Measurements from ENCODE around the gene ETFBKMT. TPM values are rescaled to one million over a fixed set of nuclear protein-coding genes. Genes with fewer than 3 reads are reported as not detected.
"Not testable (repeated sequence)": the region's sequence is repeated elsewhere in the genome, so short reads cannot be mapped to it uniquely, and the experiment has no call there.

Gene ETFBKMT
- total RNA-seq, 4 donors from 2014 or later, result 1.8 to 3.4 (median 2.3) TPM

DNA sequence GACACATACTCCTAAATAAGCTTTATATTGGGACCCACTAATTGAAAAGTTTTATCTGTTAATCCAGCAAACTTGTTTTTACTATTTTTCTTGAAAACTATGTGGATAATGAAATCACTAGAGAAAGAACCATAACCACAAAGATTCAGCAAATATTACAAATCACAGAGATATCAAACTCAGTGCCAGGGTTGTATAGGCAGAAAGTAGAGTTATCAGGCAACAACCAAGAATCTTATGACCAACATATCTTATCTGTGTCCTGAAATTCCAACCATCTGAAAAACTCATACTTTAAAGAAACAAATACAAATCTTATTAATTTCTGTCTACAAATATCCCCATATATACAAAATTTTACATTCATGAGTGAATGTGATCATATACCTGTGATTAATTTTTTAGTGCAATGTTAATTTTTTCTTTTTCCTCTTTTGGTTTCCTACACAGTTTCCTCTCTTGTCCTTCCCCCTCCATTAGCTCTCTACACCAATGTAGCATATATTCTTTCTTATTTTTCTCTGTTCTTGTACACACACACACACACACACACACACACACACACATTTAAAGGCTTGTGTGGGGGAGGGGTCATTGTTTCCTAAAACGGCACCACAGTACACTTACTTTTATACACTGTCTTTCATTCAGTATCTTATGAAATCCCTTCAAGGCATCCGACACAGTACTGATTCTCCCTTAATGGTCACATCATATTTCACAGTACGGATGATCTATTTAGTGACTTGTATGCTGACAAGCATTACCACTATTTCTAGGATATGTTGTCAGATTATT, 50.7 kb downstream of the ETFBKMT start:
- no peak for TF ChIP-seq POLR2A (IDR thresholded peaks at IDR 0.05)
- TF ChIP-seq, protein P1, sequence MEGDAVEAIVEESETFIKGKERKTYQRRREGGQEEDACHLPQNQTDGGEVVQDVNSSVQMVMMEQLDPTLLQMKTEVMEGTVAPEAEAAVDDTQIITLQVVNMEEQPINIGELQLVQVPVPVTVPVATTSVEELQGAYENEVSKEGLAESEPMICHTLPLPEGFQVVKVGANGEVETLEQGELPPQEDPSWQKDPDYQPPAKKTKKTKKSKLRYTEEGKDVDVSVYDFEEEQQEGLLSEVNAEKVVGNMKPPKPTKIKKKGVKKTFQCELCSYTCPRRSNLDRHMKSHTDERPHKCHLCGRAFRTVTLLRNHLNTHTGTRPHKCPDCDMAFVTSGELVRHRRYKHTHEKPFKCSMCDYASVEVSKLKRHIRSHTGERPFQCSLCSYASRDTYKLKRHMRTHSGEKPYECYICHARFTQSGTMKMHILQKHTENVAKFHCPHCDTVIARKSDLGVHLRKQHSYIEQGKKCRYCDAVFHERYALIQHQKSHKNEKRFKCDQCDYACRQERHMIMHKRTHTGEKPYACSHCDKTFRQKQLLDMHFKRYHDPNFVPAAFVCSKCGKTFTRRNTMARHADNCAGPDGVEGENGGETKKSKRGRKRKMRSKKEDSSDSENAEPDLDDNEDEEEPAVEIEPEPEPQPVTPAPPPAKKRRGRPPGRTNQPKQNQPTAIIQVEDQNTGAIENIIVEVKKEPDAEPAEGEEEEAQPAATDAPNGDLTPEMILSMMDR (IDR thresholded peaks at IDR 0.05), result no peak
- DNase-seq (ENCODE audit: low spot score in 2 of 2), result no peak
- H3K4me3 ChIP-seq (ENCODE audit: low read depth, poor library complexity, severe bottlenecking), result no peak overlapping the region
- intact Hi-C loops (cut with DNase I; ENCODE audit: low total_unique reads), result no loop called here
- 68 to 69% methylated on average over 3 of the region's 3 CpGs for WGBS, 2 donors

- 96 to 100% methylated on average over 5 of the region's 5 CpGs for WGBS, 2 donors
- intact Hi-C loops (cut with DNase I; ENCODE audit: low total_unique reads), result no loop called here
These were observed 53.4 kb downstream of the ETFBKMT start for GRCh38 chr12:31712877-31713276.

DNA sequence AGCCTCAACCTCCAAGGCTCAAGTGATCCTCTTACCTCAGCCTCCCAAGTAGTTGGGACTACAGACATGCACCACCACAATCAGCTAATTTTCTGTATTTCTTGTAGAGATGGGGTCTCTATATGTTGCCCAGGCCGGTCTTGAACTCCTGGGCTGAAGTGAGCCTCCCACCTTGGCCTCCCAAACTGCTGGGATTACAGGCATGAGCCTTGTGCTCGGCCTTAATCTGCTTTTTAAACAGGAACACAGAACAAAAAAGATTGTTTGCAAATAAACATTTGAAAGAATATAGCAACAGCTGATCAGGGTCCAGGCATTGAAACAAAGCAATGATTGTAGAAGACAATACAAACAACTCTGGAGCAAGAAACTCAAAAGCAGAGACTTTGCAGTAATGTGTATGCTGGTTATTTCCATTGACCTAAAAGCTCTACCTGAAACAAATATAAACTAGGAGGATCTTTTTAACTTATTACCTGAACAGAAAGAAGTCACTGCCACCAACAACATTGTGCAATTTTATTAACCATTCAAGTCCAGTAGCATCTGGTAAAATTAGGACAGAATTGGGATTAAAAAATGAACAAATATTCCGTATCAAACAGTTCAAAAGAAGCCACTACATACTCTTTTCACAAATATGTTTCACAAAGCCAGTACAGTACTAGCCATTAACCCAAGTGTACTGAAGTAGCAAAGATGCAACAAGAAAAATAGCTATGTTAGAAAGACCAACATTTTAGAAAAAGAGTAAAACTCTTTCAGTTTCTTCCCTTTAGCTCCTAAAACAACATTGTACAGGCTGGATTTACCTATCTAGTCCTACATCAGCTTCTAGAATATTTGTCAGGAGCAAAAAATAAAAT, 55.2 kb downstream of the ETFBKMT start:
- DNase-seq (ENCODE audit: low spot score in 2 of 2), result no peak
- intact Hi-C loops (cut with DNase I; ENCODE audit: low total_unique reads), result no loop called here
- no peak for TF ChIP-seq POLR2A (IDR thresholded peaks at IDR 0.05)
- TF ChIP-seq, protein P1 (IDR thresholded peaks at IDR 0.05), result no peak
- H3K4me3 ChIP-seq (ENCODE audit: low read depth, poor library complexity, severe bottlenecking), result no peak overlapping the region
- 92 to 93% methylated on average over 3 of the region's 3 CpGs for WGBS, 2 donors

More at GRCh38 chr12:31712877-31713276, 53.4 kb downstream of the ETFBKMT start:
- H3K4me3 ChIP-seq (ENCODE audit: low read depth, poor library complexity, severe bottlenecking), result no peak overlapping the region
- TF ChIP-seq, protein P1 (IDR thresholded peaks at IDR 0.05), result no peak
- no peak for TF ChIP-seq POLR2A (IDR thresholded peaks at IDR 0.05)
- DNase-seq (ENCODE audit: low spot score in 2 of 2), result no peak

DNA sequence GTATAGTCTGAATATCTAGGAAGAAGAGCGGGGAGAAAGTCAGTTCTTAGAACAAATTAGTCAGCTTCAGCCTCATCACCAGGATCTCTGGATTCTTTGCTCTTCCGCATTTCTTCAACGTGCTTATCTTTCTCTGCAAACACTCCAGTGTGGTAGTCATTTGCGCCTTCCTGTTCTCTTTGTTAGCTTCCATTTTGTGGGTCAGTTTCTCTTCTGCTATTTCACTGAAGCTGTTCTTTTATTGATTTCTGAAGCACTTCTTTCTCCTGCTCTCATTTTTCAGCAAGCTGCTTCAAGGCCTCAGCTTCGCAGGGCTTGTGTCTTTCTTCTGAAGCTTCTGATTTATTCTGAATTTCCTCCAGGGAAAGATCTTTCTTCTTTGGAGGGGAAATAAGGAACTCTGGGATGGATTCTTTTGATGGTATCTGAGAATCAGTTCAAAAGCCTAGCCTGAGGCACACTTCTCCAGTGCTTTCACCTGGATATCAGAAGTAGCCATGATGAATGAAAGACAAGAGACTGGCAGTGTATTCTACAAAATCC, 55.9 kb downstream of the ETFBKMT start:
- intact Hi-C loops (cut with DNase I; ENCODE audit: low total_unique reads), result no loop called here
- WGBS, 2 donors, result 63 to 66% methylated on average over 5 of the region's 5 CpGs
- DNase-seq (ENCODE audit: low spot score in 2 of 2), result no peak
- no peak for TF ChIP-seq POLR2A (IDR thresholded peaks at IDR 0.05)
- TF ChIP-seq, protein P1 (IDR thresholded peaks at IDR 0.05), result no peak
- no peak overlapping the region for H3K4me3 ChIP-seq (ENCODE audit: low read depth, poor library complexity, severe bottlenecking)

DNA sequence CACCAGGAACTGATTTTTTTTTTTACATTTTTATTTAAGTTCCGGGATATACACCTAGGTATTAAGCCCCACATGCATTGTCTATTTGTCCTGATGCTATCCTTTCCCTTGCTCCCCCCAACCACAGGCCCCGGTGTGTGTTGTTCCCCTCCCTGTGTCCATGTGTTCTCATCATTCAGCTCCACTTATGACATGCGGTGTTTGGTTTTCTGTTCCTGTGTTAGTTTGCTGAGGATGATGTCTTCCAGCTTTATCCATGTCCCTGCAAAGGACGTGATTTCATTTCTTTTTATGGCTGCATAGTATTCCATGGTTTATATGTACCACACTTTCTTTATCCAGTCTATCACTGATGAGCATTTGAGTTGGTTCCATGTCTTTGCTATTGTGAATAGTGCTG, 57.5 kb downstream of the ETFBKMT start:
- intact Hi-C loops (cut with DNase I; ENCODE audit: low total_unique reads); H3K4me3 ChIP-seq (ENCODE audit: low read depth, poor library complexity, severe bottlenecking); DNase-seq (ENCODE audit: low spot score in 2 of 2): not testable (repeated sequence)
- WGBS, 2 donors, result 74 to 83% methylated on average over 4 of the region's 4 CpGs

- intact Hi-C loops (cut with DNase I; ENCODE audit: low total_unique reads); H3K4me3 ChIP-seq (ENCODE audit: low read depth, poor library complexity, severe bottlenecking); DNase-seq (ENCODE audit: low spot score in 2 of 2): not testable (repeated sequence)
- WGBS, 2 donors, result 94 to 98% methylated on average over 15 of the region's 15 CpGs
These were observed 59.2 kb downstream of the ETFBKMT start for GRCh38 chr12:31718542-31719198.
